A549 (cell line): Measurements from ENCODE around the gene EIF5.

Experiments
- CEBPB ChIP-seq, 2 experiments: fragments of >200 bp in 1 of 2; sonication (Bioruptor Twin) in 1 of 2; formaldehyde crosslinking in 1 of 2; IDR thresholded peaks; 2 replicates each; pipeline ENCODE4 v1.6.1; 2012 to 2016
- POLR2AphosphoS2 ChIP-seq: conservative IDR thresholded peaks from 2 replicates; pipeline ENCODE4 v1.6.1; 2012; ENCODE audit warnings: low read length, improper control_type of control experiment, inconsistent platforms
- TP53 ChIP-seq: fragments of 250-450 bp; sonication (Bioruptor Pico); IDR thresholded peaks from 2 replicates; pipeline ENCODE4 v1.5.0; 2021; ENCODE audit warnings: mild to moderate bottlenecking, moderate library complexity
- ZSCAN20 ChIP-seq: fragments of 250-450 bp; sonication (Bioruptor Pico); IDR thresholded peaks from 2 replicates; pipeline ENCODE4 v1.8.0; 2022; ENCODE audit warnings: mild to moderate bottlenecking, moderate library complexity
- TF ChIP-seq, protein P1 (sequence below): fragments of >200 bp; sonication (Bioruptor Twin); formaldehyde crosslinking; IDR thresholded peaks from 3 replicates; pipeline ENCODE4 v1.5.1; 2016

DNA sequence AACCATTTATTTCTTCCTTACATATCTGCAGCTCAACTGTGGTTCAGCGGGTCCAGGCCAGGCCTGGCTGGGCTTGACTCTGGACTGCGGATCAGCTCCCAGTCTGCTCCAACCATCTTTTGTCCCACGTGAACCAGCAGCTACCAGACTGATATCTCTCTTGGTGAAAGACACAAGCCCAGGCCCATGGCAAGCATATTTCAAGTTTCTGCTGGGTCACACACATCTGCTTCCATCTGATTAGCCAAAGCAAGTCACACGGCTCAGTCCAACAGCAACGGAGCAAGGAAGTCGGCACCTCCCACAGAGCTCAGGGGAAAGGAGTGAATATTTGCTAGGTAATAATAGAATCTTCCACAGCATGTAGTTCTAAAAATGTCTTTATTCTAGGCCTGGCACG, 26.5 kb downstream of the EIF5 start:
- TF ChIP-seq, protein P1, sequence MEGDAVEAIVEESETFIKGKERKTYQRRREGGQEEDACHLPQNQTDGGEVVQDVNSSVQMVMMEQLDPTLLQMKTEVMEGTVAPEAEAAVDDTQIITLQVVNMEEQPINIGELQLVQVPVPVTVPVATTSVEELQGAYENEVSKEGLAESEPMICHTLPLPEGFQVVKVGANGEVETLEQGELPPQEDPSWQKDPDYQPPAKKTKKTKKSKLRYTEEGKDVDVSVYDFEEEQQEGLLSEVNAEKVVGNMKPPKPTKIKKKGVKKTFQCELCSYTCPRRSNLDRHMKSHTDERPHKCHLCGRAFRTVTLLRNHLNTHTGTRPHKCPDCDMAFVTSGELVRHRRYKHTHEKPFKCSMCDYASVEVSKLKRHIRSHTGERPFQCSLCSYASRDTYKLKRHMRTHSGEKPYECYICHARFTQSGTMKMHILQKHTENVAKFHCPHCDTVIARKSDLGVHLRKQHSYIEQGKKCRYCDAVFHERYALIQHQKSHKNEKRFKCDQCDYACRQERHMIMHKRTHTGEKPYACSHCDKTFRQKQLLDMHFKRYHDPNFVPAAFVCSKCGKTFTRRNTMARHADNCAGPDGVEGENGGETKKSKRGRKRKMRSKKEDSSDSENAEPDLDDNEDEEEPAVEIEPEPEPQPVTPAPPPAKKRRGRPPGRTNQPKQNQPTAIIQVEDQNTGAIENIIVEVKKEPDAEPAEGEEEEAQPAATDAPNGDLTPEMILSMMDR = no peak
- no peak for TF ChIP-seq CEBPB (IDR thresholded peaks at IDR 0.05)
- TF ChIP-seq TP53 (CRISPR knock-in tag) = no peak
- TF ChIP-seq ZSCAN20 = no peak
- no peak for TF ChIP-seq POLR2AphosphoS2
